HTERT RPE-1 (cell line): ENCODE results near the gene ANXA9.

Experiments used
- in situ Hi-C: fragments of 300-500 bp; cut with MboI; formaldehyde crosslinking; loops from 4 replicates; pipeline ENCODE4 v1.14.3; 2020; ENCODE audit warnings: low sequenced_read_pairs

Gene ANXA9, protein sequence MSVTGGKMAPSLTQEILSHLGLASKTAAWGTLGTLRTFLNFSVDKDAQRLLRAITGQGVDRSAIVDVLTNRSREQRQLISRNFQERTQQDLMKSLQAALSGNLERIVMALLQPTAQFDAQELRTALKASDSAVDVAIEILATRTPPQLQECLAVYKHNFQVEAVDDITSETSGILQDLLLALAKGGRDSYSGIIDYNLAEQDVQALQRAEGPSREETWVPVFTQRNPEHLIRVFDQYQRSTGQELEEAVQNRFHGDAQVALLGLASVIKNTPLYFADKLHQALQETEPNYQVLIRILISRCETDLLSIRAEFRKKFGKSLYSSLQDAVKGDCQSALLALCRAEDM

GRCh38 chr1:150981805-150982712 lies at the start of gene ANXA9:
ANXA9 (plus strand) TSS chr1:150982292; CDS start chr1:150983106, 814 bp downstream.
- in situ Hi-C loops = no loop called here

DNA sequence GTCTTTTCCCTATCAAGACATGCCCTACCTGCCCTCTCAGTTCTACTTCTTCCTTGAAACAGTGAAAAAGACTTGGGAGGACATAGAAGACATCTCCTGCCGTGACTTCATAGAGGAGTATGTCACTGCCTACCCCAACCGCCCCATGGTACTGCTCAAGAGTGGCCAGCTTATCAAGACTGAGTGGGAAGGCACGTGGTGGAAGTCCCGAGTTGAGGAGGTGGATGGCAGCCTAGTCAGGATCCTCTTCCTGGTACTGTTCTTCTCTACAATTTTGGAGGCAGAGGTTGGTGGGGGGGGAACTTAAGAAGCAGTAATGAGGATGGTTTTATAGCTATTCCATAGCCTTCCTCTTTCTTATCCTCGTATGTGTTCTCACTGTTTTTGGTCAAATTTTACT lies 37.2 kb upstream of the ANXA9 start:
- in situ Hi-C loops = no loop called here

DNA sequence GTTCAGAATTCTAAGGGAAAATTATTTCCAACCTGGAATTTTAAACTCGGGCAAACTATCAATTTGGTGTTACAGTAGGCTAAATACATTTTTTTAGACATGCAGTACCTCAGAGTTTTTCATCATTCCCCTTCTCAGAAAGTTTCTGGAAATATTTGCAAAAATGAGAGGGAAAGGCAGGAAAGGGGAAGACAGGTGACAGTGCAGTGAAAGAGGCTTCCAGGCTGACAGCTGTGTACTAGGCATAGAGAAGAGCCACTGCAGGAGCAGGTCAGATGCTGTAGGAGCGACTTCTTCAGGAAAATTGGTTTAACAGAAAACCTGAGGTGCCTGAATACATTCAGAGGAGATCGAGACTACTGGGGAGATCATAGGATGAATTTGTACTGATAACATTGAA lies 27.4 kb upstream of the ANXA9 start:
- in situ Hi-C loops = no loop called here

- in situ Hi-C loops = no loop called here
Measured at GRCh38 chr1:150955280-150955679, 26.8 kb upstream of the ANXA9 start.

DNA sequence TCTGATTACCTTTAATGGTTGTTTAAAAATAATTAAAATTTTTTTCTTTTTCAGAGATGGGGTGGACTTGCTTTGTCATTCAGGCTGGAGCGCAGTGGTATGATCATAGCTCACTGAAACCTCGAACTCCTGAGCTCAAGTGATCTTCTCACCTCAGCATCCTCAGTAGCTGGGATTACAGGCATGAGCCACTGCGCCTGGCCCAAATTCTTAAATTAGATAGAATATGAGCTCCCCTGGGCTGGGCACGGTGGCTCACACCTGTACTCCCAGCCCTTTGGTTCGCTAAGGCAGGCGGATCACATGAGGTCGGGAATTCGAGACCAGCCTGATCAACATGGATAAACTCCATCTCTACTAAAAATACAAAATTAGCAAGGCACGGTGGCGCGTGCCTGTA lies 24.4 kb upstream of the ANXA9 start:
- in situ Hi-C loops = no loop called here

DNA sequence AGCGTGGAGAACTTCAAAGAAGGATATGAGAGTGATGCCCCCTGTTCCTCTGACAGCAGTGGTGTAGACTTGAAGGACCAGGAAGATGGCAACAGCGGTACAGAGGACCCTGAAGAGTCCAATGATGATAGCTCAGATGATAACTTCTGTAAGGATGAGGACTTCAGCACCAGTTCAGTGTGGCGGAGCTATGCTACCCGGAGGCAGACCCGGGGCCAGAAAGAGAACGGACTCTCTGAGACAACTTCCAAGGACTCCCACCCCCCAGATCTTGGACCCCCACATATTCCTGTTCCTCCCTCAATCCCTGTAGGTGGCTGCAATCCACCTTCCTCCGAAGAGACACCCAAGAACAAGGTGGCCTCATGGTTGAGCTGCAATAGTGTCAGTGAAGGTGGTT lies 21.4 kb upstream of the ANXA9 start:
- in situ Hi-C loops = no loop called here

- in situ Hi-C loops = no loop called here
Measured at GRCh38 chr1:150961756-150962155, 20.3 kb upstream of the ANXA9 start.

GRCh38 chr1:150963321-150964163 lies 18.6 kb upstream of the ANXA9 start:
- in situ Hi-C loops = no loop called here

GRCh38 chr1:150964164-150964489 lies 18.0 kb upstream of the ANXA9 start:
- in situ Hi-C loops = no loop called here

- in situ Hi-C loops = no loop called here
Measured at GRCh38 chr1:150965605-150966004, 16.5 kb upstream of the ANXA9 start.

- in situ Hi-C loops = no loop called here
Measured at GRCh38 chr1:150966011-150966410, 16.1 kb upstream of the ANXA9 start.

DNA sequence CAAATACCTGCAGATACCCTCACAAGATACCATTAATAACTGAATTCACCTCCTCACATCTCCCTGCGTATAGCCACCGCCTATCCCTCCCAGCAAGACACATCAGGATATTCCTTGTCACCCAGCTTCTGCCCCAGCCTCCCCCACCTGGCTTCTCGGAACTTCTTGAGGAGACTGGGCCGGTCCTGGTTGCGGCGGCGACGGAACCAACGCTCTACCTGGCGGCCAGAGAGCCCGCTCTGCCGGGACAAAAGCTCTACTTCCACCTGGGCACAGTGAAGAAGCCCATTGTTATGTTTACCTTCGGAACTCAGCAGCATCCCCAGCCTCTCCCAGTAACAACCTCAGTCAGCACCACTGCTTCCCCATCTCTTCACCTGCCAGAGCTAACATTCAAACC lies 14.2 kb upstream of the ANXA9 start:
- in situ Hi-C loops = no loop called here

DNA sequence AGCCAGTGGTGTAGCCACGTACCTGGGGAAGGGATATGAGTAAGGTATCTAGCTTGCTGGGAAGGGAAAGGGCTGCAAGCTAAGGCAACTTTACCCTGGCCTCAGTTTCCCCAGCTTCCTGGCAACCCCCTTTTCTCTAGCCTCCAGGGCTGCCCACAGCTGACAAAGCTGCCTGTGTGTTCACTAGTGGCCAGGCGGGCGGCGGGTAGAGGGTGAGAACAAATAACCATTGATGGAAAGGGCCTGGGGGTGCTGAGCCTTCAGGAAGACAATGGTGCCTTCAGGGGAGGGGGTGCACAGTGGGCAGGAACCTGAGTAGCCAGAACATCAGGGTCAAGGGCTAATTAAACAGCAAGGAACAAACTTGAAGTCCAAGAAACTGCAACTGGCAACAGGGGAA lies 13.6 kb upstream of the ANXA9 start:
- in situ Hi-C loops = no loop called here

- in situ Hi-C loops = no loop called here
Measured at GRCh38 chr1:150969626-150970025, 12.5 kb upstream of the ANXA9 start.

GRCh38 chr1:150970808-150971582 lies 11.1 kb upstream of the ANXA9 start:
- in situ Hi-C loops = no loop called here

- in situ Hi-C loops = no loop called here
Measured at GRCh38 chr1:150971583-150972416, 10.3 kb upstream of the ANXA9 start.

DNA sequence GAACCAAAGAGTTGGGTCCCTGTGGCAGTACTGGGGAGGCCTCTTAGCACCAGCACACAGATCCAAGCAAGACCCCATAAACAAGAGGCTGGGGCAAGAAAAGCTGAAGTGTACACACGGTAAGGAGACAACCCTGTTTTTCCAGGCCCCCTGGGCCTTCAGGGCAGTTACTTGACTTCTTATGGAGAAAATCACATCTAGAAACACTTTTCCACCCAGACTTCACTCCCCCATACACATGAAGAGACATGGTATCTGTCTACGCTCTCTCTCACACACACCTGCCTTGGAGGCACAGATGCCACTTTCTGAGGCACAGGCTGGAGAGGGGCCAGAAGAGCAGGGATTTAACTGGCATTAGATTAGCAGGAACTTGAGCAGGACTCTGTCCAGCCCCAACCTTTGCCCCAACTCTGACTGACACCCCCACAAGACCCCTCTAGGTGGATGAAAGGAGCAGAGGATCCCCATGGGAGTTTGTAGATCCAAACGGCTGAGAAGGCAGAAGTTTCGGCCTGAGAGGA lies 9.6 kb upstream of the ANXA9 start:
- in situ Hi-C loops = no loop called here

- in situ Hi-C loops = no loop called here
Measured at GRCh38 chr1:150973258-150973835, 8.7 kb upstream of the ANXA9 start.
